ENCODE measurements around the gene SLC35E3. TPM values are rescaled to one million over a fixed set of nuclear protein-coding genes. Genes with fewer than 3 reads are reported as not detected.

SLC35E3 gene
- total RNA-seq, 4 donors from 2014 or later, result 2.9 to 23.1 (median 3.6) TPM

DNA sequence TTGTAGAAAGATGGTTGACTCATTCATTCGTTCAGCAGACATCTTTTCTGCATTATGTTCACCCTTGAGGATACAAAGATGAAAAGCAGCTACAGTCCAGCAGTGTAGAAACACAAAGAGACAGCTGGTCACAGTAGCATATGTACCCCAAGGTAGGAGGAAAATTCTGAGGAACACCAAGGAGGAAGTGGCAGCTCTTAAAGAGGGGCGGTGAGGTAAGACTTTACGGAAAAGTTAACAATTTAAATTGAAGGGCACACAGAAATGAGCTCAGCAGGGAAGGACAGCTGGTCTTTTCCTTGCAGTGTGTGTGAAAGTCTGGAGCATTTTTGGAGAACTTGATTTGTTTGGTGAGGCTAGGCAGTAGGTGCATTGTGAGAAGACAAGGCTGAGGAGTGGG lies 3.5 kb downstream of the SLC35E3 start:
- 75 to 79% methylated on average over 3 of the region's 3 CpGs for WGBS, 2 donors
- no peak for TF ChIP-seq EP300 (IDR thresholded peaks at IDR 0.05)
- TF ChIP-seq POLR2A (IDR thresholded peaks at IDR 0.05), result no peak
- no peak for TF ChIP-seq CTCF (IDR thresholded peaks at IDR 0.05)

DNA sequence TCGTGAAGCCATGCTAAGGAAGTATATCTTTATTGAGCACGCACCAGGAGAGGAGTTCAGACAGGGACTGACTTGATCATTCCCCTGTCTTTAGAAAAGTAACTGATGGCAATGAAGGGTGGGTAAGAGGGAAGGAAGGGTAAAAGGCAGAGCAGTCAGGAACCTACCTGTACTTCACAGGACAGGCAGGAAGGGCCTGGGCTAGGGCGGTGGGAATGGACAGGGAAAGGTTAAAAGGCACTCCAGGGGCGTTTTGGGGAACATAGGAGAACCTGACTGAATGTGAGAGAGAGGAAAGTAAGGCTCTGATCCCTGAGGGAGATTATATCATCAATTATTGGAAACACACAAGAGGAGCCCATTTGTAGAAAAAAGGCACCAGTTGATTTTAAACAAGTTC lies 3.9 kb downstream of the SLC35E3 start:
- 76 to 83% methylated on average over 4 of the region's 4 CpGs for WGBS, 2 donors
- Histone ChIP-seq H3K4me1 (peaks cover 0 to 38% (median 15%) of the 10 kb centered on the region in 4 donors), H3K36me3 (peaks cover 0 to 33% (median 0%) of the 10 kb centered on the region in 3 donors), H3K27ac (peak overlapping the region in 1 of 4 donors; percentile 50), H3K9me3 (no peaks in the 10 kb centered on the region), H3K4me3 (no peak overlapping the region), H3K27me3 (no peaks in the 10 kb centered on the region)
- TF ChIP-seq CTCF (IDR thresholded peaks at IDR 0.05) (no peak), EP300 (IDR thresholded peaks at IDR 0.05) (no peak), POLR2A (IDR thresholded peaks at IDR 0.05) (no peak)
- no peak for DNase-seq (ENCODE audit: low spot score in 2 of 2)

More for the DNA sequence above, 3.5 kb downstream of the SLC35E3 start:
- Histone ChIP-seq H3K4me3 (no peak overlapping the region), H3K27ac (no peak overlapping the region), H3K4me1 (peaks cover 0 to 38% (median 15%) of the 10 kb centered on the region in 4 donors), H3K9me3 (no peaks in the 10 kb centered on the region), H3K27me3 (no peaks in the 10 kb centered on the region), H3K36me3 (peaks cover 0 to 29% (median 0%) of the 10 kb centered on the region in 3 donors)
- DNase-seq (ENCODE audit: low spot score in 2 of 2), result no peak

GRCh38 chr12:68750506-68750905 lies 4.5 kb downstream of the SLC35E3 start:
- peaks cover 0 to 35% (median 15%) of the 10 kb centered on the region in 4 donors for H3K4me1 ChIP-seq
- H3K27ac ChIP-seq, result peak overlapping the region in 2 of 4 donors; percentile 50 to 52
- no peaks in the 10 kb centered on the region for H3K27me3 ChIP-seq
- no peak for TF ChIP-seq POLR2A (IDR thresholded peaks at IDR 0.05)
- TF ChIP-seq EP300 (IDR thresholded peaks at IDR 0.05), result no peak
- TF ChIP-seq CTCF (IDR thresholded peaks at IDR 0.05), result no peak
- WGBS, 2 donors, result 38 to 62% methylated on average over 4 of the region's 4 CpGs
- no peaks in the 10 kb centered on the region for H3K9me3 ChIP-seq
- no peak overlapping the region for H3K4me3 ChIP-seq
- H3K36me3 ChIP-seq, result peaks cover 0 to 40% (median 0%) of the 10 kb centered on the region in 3 donors
- DNase-seq (ENCODE audit: low spot score in 2 of 2), result no peak

GRCh38 chr12:68755536-68756243 lies 9.7 kb downstream of the SLC35E3 start:
- Histone ChIP-seq H3K27me3 (no peaks in the 10 kb centered on the region), H3K9me3 (no peaks in the 10 kb centered on the region), H3K4me3 (no peak overlapping the region), H3K27ac (no peak overlapping the region), H3K36me3 (peaks cover 0 to 89% (median 5%) of the 10 kb centered on the region in 3 donors), H3K4me1 (no peaks in the 10 kb centered on the region)
- 73 to 95% methylated on average over 4 of the region's 4 CpGs for WGBS, 2 donors
- no peak for DNase-seq (ENCODE audit: low spot score in 2 of 2)
- TF ChIP-seq EP300 (IDR thresholded peaks at IDR 0.05), result no peak
- TF ChIP-seq CTCF (IDR thresholded peaks at IDR 0.05), result no peak
- TF ChIP-seq POLR2A (IDR thresholded peaks at IDR 0.05), result no peak

DNA sequence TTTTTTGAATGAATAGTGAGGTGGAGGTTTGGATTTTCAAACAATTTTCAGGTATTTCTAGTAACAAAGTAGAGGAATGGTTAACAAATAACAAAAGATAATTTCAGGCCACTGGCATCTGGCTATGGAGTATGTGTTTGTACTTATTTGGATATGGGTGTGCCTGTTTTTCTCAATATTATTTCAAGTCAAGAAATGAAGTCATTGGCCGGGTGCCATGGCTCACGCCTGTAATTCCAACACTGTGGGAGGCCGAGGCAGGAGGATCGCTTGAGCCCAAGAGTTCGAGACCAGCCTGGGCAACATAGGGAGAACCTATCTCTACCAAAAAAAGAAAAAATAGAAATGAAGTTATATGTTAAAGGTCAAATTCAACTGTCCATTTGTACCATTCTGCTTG lies 13.9 kb downstream of the SLC35E3 start:
- Histone ChIP-seq H3K27ac (no peak overlapping the region), H3K9me3 (no peaks in the 10 kb centered on the region), H3K36me3 (peaks cover 0 to 95% (median 8%) of the 10 kb centered on the region in 3 donors), H3K27me3 (no peaks in the 10 kb centered on the region), H3K4me1 (no peaks in the 10 kb centered on the region), H3K4me3 (no peak overlapping the region)
- no peak for DNase-seq (ENCODE audit: low spot score in 2 of 2)
- WGBS, 2 donors, result 83 to 86% methylated on average over 5 of the region's 5 CpGs
- TF ChIP-seq POLR2A (IDR thresholded peaks at IDR 0.05), result no peak
- no peak for TF ChIP-seq EP300 (IDR thresholded peaks at IDR 0.05)
- TF ChIP-seq CTCF (IDR thresholded peaks at IDR 0.05), result no peak
